ENCODE measurements around the gene SLC24A4.

- no peak for TF ChIP-seq POLR2A (IDR thresholded peaks at IDR 0.05; ENCODE audit: low read length)
- no peak for TF ChIP-seq GATA1 (IDR thresholded peaks at IDR 0.05; ENCODE audit: low read depth, low read length)
These were observed 90.4 kb downstream of the SLC24A4 start for GRCh38 chr14:92413379-92413778.
